Neural cell (in vitro differentiated cells): ENCODE data around the gene SNTA1. TPM values are rescaled to one million over a fixed set of nuclear protein-coding genes. Genes with fewer than 3 reads are reported as not detected.

ENCODE experiments used
- polyA plus RNA-seq: library from polyadenylated mRNA; depleted of rRNA; stranded (reverse); fragments of >200 nt; gene quantifications from 2 replicates; pipeline ENCODE4 v1.2.3, GENCODE V29; 2014

Gene SNTA1
- polyA plus RNA-seq, 1 donor from 2014 or later, result 7.2 TPM

Other genes with a start within 250 kb of the SNTA1 start
- not detected in 2 replicates for gene BPIFA3, start 226.4 kb downstream of the SNTA1 start, polyA plus RNA-seq
- not detected in 2 replicates for gene BPIFA1, start 207.8 kb downstream of the SNTA1 start, polyA plus RNA-seq
- gene BPIFB1, start 160.5 kb downstream of the SNTA1 start, polyA plus RNA-seq, result not detected in 2 replicates
- gene CDK5RAP1, start 42.2 kb downstream of the SNTA1 start, polyA plus RNA-seq, result 47.2 and 52.5 TPM in 2 replicates
- gene CBFA2T2, start 46.3 kb upstream of the SNTA1 start, polyA plus RNA-seq, result 15.9 and 21.7 TPM in 2 replicates
- gene C20orf144, start 218.6 kb upstream of the SNTA1 start, polyA plus RNA-seq, result not detected in 2 replicates
- not detected in 2 replicates for gene ACTL10, start 223.2 kb upstream of the SNTA1 start, polyA plus RNA-seq
- 20.3 and 21.4 TPM in 2 replicates for gene NECAB3, start 230.7 kb upstream of the SNTA1 start, polyA plus RNA-seq
- gene E2F1, start 242.6 kb upstream of the SNTA1 start, polyA plus RNA-seq, result 1.8 and 2.3 TPM in 2 replicates